ENCODE results near the gene CPZ. TPM values are rescaled to one million over a fixed set of nuclear protein-coding genes. Genes with fewer than 3 reads are reported as not detected.

CPZ gene
- total RNA-seq, 4 donors from 2014 or later, result 1.2 to 2.0 (median 1.5) TPM; not detected in 1

- H3K4me1 ChIP-seq, result no peaks in the 10 kb centered on the region
- H3K4me3 ChIP-seq, result no peak overlapping the region
- H3K27me3 ChIP-seq, result no peaks in the 10 kb centered on the region
- no peaks in the 10 kb centered on the region for H3K36me3 ChIP-seq
- H3K9me3 ChIP-seq, result no peaks in the 10 kb centered on the region
- no peak for TF ChIP-seq CTCF (IDR thresholded peaks at IDR 0.05)
- TF ChIP-seq POLR2A (IDR thresholded peaks at IDR 0.05), result no peak
- DNase-seq, result peak in 1 of 3 donors; percentile 29
- H3K27ac ChIP-seq, result no peak overlapping the region
Observed at GRCh38 chr4:8641931-8642650, 49.5 kb downstream of the CPZ start.

DNA sequence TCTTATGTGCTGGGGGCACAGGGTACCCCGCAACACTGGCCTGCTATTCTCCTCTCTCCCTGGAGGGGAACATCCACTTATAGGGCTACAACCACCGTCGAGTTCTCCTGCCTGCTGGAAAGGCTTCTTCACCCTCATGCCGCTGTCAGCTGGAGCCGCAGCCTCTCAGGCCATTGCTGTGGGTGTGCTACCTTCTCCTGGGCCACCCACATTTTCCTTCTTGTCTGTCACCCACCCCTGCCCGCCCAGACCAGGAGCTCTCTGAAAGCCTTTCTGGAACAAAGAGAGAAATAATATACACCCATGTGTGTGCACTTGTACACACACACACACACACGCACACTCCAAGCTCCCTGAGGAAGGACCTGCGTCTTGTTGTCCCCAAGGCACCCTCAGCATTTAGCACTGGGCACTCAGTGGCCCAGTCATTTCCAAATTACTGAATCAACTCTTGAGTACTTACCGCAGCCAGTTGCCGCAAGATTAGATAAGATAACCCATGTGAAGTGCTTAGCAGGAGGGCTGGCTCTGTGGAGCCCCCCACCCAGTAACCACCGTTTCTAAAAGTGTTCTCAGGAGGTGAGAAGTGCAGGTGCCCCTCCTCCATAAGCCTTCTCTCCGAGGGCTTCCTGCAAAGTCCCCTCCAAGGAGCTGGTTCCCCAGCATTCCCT is 50.2 kb downstream of the CPZ start:
- H3K4me3 ChIP-seq, result no peak overlapping the region
- no peaks in the 10 kb centered on the region for H3K36me3 ChIP-seq
- H3K4me1 ChIP-seq, result no peaks in the 10 kb centered on the region
- TF ChIP-seq CTCF (IDR thresholded peaks at IDR 0.05) (no peak), POLR2A (IDR thresholded peaks at IDR 0.05) (no peak)
- no peaks in the 10 kb centered on the region for H3K27me3 ChIP-seq
- H3K9me3 ChIP-seq, result no peaks in the 10 kb centered on the region
- peak in 2 of 3 donors; percentile 5 to 31 for DNase-seq
- no peak overlapping the region for H3K27ac ChIP-seq

GRCh38 chr4:8643441-8643840 is 50.9 kb downstream of the CPZ start:
- H3K27me3 ChIP-seq, result no peaks in the 10 kb centered on the region
- H3K4me1 ChIP-seq, result no peaks in the 10 kb centered on the region
- no peak overlapping the region for H3K4me3 ChIP-seq
- peak in 2 of 3 donors; percentile 16 to 18 for DNase-seq
- H3K9me3 ChIP-seq, result no peaks in the 10 kb centered on the region
- no peaks in the 10 kb centered on the region for H3K36me3 ChIP-seq
- H3K27ac ChIP-seq, result no peak overlapping the region
- no peak for TF ChIP-seq POLR2A (IDR thresholded peaks at IDR 0.05)
- TF ChIP-seq CTCF (IDR thresholded peaks at IDR 0.05), result no peak

DNA sequence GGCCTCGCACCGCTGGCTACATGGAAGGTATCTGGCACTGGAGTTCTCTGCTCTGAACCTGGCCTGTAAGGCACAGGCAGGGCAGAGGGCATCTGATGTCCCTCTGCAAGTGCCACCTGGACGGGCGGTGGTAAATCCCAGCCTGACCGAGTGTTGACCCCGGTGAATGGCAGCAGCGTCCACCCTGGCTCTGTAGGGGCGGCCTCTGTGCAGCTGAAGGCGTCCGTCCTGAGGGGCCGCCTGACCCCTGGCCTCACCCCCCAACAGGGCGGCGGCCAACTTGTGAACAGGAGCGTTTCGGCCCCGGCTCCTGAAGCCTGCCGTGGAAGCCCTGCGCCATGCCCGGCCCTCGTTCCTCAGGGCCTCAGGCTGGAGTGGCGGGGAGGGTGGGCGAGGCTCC is 51.4 kb downstream of the CPZ start:
- Histone ChIP-seq H3K4me1 (no peaks in the 10 kb centered on the region), H3K4me3 (no peak overlapping the region), H3K27me3 (no peaks in the 10 kb centered on the region)

DNA sequence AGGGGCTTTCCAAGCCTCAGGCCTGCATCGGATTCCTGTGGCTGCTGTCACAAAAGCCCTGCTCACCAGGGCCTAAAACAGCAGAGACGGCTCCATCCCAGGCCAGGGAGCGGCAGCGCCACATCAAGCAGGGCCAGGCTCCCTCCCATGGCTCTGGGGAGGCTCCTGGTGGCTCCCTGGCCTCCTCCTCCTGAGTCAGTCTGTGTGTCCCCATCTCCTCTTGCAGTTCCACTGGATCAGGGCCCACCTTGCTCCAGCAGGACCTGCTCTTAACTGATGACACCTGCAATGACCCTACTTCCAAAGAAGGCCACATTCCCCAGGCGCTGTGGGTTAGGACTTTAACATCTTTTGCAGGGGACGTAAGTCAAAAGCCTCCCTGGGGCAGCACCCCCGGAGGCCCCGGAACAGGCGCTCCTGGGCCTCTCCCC is 51.9 kb downstream of the CPZ start:
- no peaks in the 10 kb centered on the region for H3K27me3 ChIP-seq
- no peak overlapping the region for H3K4me3 ChIP-seq
- no peak overlapping the region for H3K27ac ChIP-seq
- TF ChIP-seq POLR2A (IDR thresholded peaks at IDR 0.05) (no peak), CTCF (IDR thresholded peaks at IDR 0.05) (no peak)
- H3K9me3 ChIP-seq, result no peaks in the 10 kb centered on the region
- no peaks in the 10 kb centered on the region for H3K36me3 ChIP-seq
- DNase-seq, result peak in 2 of 3 donors; percentile 14 to 28
- H3K4me1 ChIP-seq, result no peaks in the 10 kb centered on the region

More for the DNA sequence above, 51.4 kb downstream of the CPZ start:
- TF ChIP-seq POLR2A (IDR thresholded peaks at IDR 0.05) (no peak), CTCF (IDR thresholded peaks at IDR 0.05) (no peak)
- peak in 2 of 3 donors; percentile 25 to 39 for DNase-seq
- Histone ChIP-seq H3K27ac (no peak overlapping the region), H3K9me3 (no peaks in the 10 kb centered on the region), H3K36me3 (no peaks in the 10 kb centered on the region)

Data from Peyer's patch (tissue), 4 donors.